BJ (cell line): Measurements from ENCODE around the gene ZBTB7B. TPM values are rescaled to one million over a fixed set of nuclear protein-coding genes. Genes with fewer than 3 reads are reported as not detected.

ENCODE experiments used
- CTCF ChIA-PET: fragments of 350-600 bp; formaldehyde crosslinking; extraction: SDS; loops from one replicate; lab custom pipeline; 2021; ENCODE audit warnings: antibody characterized with exemption, inconsistent platforms; lab: Yijun Ruan, JAX
- POLR2A ChIA-PET: fragments of 300-600 bp; sonication (Branson Sonifier 250); formaldehyde crosslinking; extraction: SDS; loops from one replicate; lab custom pipeline; 2021; ENCODE audit warnings: antibody characterized with exemption; lab: Charles Lee
- DNase-seq: peaks from one replicate; pipeline ENCODE4 v3.0.0-alpha.2; 2011; ENCODE audit warnings: low read depth
- H3K27me3 ChIP-seq: 2 replicates; pipeline ENCODE4 v1.6.0; 2011; ENCODE audit warnings: low read length; ENCODE audit not compliant: control insufficient read depth, insufficient read depth
- H3K36me3 ChIP-seq: 2 replicates; pipeline ENCODE4 v1.5.1; 2011; ENCODE audit warnings: low read length; ENCODE audit not compliant: control insufficient read depth, insufficient read depth
- H3K4me3 ChIP-seq: 2 replicates; pipeline ENCODE4 v1.5.1; 2011; ENCODE audit warnings: low read depth, mild to moderate bottlenecking, control low read depth, low read length
- polyA plus RNA-seq: library from polyadenylated mRNA; depleted of rRNA; stranded (reverse); fragments of >200 nt; gene quantifications from 2 replicates; pipeline ENCODE4 v1.2.3, GENCODE V29; 2011
- TF ChIP-seq, protein P1 (sequence below): IDR thresholded peaks from 2 replicates; pipeline ENCODE4 v1.5.1; 2011; ENCODE audit warnings: low read depth, mild to moderate bottlenecking, control low read depth, inconsistent platforms, low read length, moderate library complexity; ENCODE audit not compliant: insufficient read depth

Gene ZBTB7B
- polyA plus RNA-seq, 1 experiment, result 29.4 TPM

DNA sequence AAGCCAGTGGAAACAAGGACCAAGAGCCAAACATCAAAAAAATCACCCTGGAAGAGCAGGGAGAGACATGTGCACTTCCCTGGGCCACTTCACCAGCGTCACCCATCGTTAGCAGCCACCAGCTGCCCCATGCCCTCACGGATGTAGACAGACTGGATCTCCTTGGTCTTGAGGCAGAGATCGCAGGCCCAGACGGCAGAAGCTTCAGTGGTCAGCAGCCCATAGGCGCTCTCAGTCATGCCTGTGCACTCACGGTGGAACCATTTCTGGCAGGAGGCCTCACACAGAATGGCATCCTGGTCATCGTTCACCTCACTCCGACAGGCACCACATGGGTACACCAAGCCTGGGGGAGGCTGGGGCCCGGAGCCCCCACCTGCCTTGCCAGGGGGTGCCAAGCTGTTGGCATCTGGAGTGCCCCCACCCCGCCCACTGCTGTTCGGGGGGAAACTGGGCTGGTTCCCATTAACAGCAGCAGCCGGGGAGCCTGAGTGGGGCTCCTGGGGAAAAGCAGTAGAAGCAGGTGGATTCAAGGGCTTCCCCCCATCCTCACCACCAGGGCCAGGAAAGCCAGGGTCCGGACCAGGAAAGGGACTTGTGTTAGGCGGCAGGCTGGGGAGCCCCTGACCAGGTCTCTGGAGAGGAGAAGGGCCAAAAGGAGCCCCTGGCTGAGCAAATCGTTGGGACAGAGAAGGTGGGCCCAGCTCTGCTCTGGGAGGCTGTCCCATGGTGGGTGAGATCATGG lies 43.7 kb upstream of the ZBTB7B start:
- POLR2A ChIA-PET, result no interaction called here
- DNase-seq, result no peak
- TF ChIP-seq, protein P1, sequence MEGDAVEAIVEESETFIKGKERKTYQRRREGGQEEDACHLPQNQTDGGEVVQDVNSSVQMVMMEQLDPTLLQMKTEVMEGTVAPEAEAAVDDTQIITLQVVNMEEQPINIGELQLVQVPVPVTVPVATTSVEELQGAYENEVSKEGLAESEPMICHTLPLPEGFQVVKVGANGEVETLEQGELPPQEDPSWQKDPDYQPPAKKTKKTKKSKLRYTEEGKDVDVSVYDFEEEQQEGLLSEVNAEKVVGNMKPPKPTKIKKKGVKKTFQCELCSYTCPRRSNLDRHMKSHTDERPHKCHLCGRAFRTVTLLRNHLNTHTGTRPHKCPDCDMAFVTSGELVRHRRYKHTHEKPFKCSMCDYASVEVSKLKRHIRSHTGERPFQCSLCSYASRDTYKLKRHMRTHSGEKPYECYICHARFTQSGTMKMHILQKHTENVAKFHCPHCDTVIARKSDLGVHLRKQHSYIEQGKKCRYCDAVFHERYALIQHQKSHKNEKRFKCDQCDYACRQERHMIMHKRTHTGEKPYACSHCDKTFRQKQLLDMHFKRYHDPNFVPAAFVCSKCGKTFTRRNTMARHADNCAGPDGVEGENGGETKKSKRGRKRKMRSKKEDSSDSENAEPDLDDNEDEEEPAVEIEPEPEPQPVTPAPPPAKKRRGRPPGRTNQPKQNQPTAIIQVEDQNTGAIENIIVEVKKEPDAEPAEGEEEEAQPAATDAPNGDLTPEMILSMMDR, result no peak
- Histone ChIP-seq H3K36me3 (peaks cover 10% of the 10 kb centered on the region), H3K4me3 (no peak overlapping the region), H3K27me3 (no peaks in the 10 kb centered on the region)
- CTCF ChIA-PET, result interaction anchor here (0.6 to 4.6 kb wide), 2 partner anchors 39 to 190 kb away, joined by 3 to 54 read pairs; no protein-coding TSS in a partner anchor

DNA sequence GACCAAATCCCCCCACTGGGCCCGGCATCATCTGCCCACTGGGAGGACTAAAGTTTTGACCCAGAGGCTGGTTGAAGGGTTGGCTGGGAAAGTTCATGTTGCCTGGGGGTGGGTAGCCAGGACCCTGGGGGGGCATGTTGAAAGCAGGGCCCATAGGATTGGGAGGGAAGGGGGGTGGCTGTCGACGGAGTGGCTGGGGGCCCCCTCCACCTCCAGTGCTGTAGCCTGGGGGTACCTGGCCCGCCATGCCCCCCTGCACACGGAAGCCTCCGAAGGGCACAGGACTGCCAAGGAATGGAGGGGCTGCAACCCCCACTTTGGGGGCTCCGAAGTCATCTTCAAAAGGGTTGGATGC lies 43.2 kb upstream of the ZBTB7B start:
- CTCF ChIA-PET, result interaction anchor here (4.6 kb wide), 1 partner anchor 38 kb away, joined by 54 read pairs; no protein-coding TSS in a partner anchor

DNA sequence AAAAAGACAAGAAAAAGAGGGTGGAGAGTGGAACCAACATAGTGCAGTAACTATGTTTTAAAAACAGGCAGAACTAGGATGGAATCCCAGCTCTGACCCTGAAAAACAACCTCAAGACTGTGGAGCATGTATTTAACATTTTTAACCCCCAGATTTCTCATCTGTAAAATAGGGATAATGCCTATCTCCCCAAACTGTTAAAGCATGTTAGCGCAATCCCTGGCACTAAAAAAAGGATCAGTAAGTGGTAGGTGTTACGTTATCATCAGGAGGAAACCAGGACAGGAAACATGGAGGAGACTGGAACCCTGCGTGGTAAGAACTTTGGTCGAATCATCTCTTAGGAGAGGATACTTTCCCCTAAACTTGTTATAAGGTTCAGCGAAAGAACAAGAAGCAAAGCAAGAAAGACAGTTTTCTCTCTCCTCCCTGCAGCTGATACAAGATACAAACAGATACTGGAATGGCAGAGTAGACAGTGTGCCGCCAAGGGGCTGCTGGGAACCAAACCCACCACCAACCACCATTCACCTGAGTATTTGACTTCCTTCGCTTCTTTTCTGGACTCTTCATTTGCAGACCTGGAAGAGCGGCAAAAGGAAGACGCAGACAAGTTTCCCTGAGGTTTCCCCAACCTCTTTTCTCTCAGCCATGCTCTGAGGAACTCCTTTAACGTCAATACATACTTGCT lies 42.0 kb upstream of the ZBTB7B start:
- Histone ChIP-seq H3K27me3 (no peaks in the 10 kb centered on the region), H3K36me3 (peaks cover 19% of the 10 kb centered on the region), H3K4me3 (peak overlapping the region; percentile 63)
- no peak for DNase-seq
- TF ChIP-seq, protein P1, result no peak
- ChIA-PET CTCF (interaction anchor here (0.5 to 6.1 kb wide), 13 partner anchors 9 to 401 kb away, joined by 3 to 54 read pairs (median 4); partner anchors contain the start of genes ADAM15, PMVK and SHC1), POLR2A (interaction anchor here (0.6 to 1.5 kb wide), 2 partner anchors 12 to 13 kb away, joined by 5 to 13 read pairs; no protein-coding TSS in a partner anchor)

More for the DNA sequence above, 43.2 kb upstream of the ZBTB7B start:
- POLR2A ChIA-PET, result interaction anchor here (0.6 kb wide), 1 partner anchor 10 kb away, joined by 5 read pairs; no protein-coding TSS in a partner anchor
- H3K27me3 ChIP-seq, result no peaks in the 10 kb centered on the region
- TF ChIP-seq, protein P1, result no peak
- no peak for DNase-seq
- peaks cover 12% of the 10 kb centered on the region for H3K36me3 ChIP-seq
- no peak overlapping the region for H3K4me3 ChIP-seq

DNA sequence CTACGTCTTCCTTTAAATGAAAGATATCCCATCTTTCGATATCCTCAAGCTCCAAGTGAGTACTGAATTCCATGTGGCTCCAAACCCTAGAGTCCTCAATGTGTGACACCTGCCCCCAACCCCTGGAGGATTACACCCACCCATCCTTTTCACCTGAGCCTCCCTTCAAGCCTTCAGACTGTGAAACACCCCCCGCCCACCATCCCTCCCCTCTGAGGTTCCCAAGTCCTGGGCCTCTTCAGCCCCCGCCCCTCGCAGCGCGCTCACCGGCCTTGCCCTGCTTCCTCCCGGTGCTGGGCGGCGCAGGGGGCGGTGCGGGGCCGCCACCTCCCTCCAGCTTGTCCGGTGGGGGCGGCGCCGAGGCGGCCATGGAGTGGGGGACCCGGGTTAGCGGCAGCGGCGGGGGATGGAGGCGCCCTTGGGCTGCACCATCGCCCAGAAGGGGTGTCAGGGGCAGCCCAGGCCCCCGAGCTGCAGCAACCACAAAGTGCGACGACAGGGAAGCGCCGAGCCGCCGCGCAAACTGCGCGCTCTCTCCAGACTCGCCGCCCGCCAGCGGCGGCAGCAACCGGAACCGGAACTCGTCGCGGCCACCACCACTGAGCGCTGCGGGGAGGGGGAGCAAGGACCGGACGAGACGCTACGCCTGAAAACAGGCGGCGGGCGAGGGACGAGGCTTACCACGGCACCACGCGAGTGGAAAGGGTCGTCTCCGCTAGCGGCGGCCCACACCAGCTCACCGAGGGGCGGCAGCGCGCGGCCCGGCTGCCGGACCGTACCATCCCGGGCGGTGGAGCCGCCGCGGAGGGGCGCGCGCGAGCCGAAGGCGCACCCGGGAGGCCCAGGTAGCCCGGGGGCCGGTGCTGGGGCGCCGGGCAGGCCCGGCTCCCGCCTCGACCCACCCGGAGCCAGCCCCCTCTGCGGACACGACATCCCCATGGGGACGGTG lies 41.1 kb upstream of the ZBTB7B start, which contains the start of gene PYGO2:
Gene PYGO2 (minus strand): TSS at position 576 of the 949 bp plus-strand sequence. CDS start 206 bp downstream, at position 370.
- TF ChIP-seq, protein P1, result peak; percentile 37
- peak within 1 kb of the TSS; percentile 63 for H3K4me3 ChIP-seq
- H3K27me3 ChIP-seq, result no peaks in the 10 kb centered on the region
- peaks cover 24% of the 10 kb centered on the region for H3K36me3 ChIP-seq
- DNase-seq, result no peak
- POLR2A ChIA-PET, result interaction anchor here (0.5 to 1.5 kb wide), 4 partner anchors 11 to 346 kb away, joined by 4 to 13 read pairs (median 4); no protein-coding TSS in a partner anchor
- CTCF ChIA-PET, result interaction anchor here (0.5 to 6.1 kb wide), 17 partner anchors 9 to 402 kb away, joined by 3 to 54 read pairs (median 3); partner anchors contain the start of genes ADAM15, PMVK and SHC1
